Fibroblast of skin of scalp (primary cell): ENCODE measurements around the gene TRIM65.
A peak's percentile ranks its signal among the peaks of the same experiment; 100 is the strongest.
"Not testable (repeated sequence)": the region's sequence is repeated elsewhere in the genome, so short reads cannot be mapped to it uniquely, and the experiment has no call there.

Experiments
- DNase-seq: peaks from one replicate; pipeline ENCODE4 v3.0.0-alpha.2; 2013

Gene TRIM65

DNA sequence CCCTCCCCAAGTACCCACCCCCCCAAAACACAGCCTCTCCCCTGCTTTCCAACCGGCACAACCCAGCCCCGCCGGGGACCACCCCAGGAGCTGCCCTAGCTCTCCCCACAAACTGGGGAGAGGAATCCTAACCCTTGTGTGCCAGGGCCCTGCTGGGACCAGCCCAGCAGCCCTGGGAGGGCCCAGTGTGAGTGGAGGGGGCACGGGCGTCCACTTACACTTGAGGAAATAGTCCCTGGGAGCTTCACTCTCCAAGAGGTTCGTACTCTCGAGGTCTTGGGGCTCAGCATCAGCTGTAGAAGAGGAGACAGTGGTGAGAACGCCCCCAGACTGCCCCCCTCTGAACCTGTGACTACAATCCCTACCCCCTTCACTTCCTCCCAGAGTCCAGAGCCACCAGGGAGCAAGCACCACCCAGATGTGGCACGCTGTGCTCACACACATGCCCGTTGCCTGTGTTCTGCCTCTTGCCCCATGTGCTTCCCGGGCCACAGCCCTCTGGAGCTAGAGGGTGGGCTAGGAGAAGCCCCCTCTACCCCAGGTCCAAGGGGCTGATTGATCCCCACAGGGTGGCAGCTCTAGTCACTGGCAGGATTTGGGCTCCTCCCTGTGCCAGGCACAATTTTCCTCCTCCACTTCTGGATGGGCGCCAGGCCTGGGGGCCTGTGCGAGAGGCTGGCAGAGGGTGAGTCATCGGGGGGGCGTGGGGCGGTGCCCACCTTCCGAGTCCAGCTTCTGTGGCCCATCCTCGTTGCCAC is 21.4 kb downstream of the TRIM65 start:
- no peak for DNase-seq

DNA sequence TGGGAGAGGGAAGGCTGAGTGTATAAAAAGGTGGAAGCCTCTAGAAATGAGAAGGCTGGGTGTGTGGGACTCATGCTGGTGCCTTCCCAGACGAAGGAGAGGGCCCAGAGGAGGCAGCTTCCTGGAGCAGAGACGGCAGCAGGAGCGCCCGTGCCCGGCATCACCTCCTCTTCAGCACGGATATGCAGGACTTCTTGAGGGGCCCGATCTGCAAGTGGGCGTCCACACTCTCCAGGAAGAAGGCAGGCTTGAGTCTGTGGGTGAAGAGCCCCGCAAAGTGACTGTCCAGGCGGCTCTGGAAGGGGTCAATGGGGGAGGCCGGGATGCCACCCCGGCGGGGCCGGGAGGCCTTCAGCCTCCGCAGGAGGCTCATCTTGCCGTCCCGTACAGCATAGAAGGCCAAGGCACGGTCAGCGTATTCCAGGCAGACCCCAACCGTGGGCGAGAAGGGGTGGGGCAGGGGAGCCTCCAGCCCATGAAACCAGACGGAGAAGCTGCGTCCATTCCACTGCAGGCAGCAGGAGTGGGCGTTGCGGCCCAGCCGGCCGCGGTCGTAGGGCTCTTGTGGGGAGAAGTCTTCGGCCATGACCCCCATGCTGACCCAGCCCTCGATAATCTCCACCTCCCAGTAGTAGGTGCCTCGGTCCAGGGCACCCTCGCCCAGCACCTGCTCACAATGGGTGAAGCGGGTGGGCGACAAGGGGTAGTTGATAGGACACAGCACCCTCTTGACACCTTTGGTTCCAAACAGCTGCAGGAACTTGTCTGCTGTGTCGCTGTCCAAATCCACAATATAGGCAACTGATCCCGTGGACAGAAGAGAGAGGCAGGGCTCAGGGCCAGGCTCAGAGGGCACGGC is 22.2 kb downstream of the TRIM65 start:
- DNase-seq, result no peak

DNA sequence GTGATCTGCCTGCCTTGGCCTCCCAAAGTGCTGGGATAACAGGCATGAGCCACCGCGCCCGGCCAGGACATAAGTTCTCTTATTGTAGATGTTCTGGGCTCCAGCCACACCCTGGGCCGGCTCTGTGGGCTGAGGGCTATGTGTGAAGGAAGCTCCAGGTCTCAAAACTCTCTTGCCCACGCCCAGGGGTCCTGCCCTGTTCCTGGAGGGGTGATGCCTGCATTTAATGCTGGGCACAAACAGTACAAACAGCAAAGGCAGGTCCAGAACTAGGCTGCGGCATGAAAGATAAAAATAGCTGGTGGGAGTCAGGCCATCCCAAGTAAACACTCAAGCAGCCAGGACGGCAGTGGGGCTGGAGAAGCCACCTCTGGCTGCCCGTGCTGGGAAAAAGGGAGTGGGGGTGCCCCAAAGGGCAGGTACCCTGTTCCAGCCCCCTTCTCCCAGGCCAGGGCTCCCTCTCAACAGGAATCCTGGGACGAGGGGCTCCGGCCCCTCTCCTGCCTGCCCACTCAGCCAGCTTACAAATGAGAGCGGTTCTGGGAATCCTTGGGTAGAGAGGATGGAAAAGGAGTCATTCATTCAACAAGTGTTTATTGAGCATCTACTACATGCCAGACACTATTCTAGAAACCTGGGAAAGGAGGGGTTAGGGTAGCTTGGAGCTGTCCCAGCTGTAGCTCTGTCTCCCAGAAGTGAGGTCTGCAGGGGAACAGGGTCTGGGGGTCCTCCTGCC is 23.0 kb downstream of the TRIM65 start:
- DNase-seq, result no peak

DNA sequence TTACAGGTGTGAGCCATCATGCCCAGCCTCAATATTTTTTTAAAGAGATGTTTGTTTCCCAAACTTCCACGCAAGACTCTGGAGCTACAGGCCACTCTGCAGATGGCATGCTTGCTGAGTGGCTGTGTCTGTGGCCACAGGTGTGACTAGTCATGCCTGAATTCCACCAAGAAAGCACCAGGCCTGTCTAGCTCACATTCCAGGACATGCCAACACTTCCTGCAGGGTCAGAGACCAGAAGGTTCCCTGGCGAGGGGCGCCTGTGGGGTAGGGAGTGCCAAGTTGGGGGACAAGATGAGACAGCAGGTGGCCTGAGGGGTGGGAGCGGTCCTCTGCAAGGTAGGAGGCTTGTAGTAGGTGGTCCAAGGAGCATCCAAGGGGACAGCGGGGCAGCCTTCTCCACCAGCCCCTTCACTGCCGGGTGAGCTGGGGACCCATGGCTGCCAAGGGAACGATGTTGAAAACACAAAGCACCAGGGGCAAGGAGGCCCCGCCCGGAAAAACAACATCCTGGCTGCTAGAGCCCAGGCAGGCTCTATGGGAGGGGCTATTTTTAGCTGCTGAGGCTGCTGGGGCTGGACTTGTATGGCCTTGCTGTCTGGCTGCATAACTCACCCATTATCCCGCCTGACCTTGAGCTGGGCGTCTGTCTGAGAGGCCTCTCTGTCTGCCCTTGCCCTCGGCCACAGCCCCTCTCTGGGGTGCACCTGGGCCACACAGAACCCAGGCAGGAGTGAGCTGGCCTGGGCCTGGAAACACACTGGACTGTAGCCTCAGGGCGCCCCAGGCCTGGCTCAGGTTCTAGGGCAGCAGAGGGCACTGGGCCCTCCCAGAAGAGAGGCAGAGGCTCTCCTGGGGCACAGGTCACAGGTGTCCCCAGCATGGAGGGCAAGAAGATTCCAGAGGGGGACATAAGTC is 24.1 kb downstream of the TRIM65 start:
- peak; percentile 81 for DNase-seq

DNA sequence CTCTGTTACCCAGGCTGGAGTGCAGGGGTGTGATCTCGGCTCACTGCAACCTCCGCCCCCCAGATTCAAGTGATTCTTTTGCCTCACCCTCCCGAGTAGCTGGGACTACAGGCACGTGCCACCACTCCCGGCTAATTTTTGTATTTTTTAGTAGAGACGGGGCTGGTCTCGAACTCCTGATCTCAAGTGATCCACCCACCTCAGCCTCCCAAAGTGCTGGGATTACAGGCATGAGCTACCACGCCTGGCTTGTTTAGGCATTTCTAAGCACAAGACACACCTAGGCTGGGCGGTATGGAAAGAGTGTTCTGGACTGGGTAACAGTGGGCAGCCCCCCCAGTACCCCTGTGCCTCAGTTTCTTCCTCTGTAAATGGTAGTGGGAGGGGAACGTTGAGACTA is 26.5 kb downstream of the TRIM65 start:
- DNase-seq, result not testable (repeated sequence)

DNA sequence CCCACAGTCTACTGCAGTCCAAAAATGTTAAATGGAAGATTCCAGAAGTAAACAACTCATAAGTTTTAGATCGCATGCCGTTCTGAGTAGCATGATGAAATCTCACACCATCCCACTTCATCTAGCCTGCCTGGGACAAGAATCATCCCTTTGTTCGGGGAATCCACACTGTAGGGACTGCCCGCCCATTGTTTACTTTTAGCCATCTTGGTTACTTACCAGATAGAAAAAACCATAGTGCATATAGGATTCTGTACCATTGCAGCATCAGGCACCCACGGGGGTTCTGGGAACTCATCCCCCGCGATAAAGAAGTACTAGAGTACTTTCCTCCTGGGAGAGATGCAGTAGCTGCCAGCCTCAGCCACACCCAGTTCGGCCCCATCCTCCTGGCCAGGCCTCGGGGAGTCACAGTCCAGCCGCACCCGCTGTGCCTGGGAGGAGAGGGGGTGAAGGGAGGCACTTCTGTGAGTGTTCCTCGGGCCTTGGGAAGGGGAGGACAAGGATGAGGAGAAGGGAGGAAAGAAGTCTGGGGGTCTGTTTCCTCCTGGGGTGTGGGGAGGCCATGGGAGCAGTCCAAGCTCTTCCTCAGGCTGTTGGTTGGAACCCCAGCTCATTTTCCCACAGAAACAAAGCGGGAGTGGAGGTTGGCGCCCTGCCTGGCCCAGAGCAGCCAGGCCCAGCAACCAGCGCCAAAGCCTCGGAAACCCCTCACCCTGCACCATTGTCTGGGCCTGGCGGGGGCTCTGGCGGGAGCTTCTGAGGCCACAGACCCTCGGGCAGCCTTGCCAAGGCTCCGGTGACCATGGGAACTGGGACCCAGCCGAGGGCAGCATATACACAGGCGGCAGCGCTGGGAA is 27.2 kb downstream of the TRIM65 start:
- peak; percentile 47 for DNase-seq

DNA sequence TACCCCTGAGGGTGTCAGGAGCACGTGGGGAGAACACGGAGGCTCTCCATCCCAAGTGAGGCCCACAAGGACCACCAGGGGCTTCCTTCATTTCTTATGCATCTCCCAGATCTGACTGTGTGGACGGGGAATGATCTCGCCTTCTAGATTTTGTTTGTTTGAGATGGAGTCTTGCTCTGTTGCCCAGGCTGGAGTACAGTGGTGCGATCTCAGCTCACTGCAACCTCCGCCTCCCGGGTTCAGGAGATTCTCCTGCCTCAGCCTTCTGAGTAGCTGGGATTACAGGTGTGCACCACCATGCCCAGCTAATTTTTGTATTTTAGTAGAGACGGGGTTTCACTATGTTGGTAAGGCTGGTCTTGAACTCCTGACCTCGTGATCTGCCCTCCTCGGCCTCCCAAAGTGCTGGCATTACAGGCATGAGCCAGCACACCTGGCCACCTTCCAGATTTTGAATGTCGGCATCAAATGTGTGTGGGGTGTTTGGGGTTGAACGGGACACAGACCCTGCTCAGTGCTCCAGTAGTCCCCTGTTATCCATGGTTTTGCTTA is 27.9 kb downstream of the TRIM65 start:
- DNase-seq, result not testable (repeated sequence)

DNA sequence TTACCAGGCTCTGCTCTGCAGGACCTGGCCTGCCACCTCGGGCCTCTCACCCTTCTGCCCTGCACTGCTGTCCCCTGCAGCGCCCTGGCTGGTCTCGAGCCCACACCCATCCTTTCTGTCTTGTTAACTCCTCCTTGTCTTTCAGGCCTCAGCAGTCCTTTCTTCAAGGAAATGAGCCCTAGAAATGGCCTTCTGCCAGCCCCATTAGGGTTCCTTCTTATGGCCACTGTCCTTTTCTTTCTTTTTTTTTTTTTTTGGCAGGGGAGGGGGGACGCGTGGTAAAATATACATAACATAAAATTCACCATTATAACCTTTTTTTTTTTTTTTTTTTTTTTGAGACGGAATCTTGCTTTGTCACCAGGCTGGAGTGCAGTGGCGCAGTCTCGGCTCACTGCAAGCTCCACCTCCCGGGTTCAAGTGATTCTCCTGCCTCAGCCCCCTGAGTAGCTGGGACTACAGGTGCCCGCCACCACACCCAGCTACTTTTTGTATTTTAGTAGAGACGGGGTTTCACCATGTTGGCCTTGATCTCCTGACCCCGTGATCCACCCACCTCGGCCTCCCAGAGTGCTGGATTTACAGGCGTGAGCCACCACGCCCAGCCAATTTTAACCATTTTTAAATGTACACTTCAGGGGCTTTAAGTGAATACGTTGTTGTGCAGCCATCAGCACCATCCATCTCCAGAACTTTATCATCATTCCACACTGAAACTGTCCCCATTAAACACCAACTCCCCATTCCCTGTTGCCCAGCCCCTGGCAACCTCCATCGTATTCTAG is 31.2 kb downstream of the TRIM65 start:
- DNase-seq, result not testable (repeated sequence)

DNA sequence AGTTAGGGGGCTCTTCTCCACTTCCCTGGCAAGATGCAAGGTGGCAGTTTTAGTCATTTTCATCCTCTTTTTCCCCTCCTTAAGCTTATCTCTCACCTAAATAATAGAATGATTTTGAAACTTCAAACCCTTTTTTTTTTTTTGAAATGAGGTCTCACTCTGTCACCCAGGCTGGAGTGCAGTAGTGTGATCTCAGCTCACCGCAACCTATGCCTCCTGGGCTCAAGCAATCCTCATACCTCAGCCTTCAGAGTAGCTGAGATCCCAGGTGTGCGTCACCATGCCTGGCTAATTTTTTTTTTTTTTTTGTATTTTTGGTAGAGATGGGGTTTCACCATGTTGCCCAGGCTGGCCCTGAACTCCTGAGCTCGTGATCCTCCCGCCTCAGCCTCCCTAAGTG is 31.9 kb downstream of the TRIM65 start:
- not testable (repeated sequence) for DNase-seq

DNA sequence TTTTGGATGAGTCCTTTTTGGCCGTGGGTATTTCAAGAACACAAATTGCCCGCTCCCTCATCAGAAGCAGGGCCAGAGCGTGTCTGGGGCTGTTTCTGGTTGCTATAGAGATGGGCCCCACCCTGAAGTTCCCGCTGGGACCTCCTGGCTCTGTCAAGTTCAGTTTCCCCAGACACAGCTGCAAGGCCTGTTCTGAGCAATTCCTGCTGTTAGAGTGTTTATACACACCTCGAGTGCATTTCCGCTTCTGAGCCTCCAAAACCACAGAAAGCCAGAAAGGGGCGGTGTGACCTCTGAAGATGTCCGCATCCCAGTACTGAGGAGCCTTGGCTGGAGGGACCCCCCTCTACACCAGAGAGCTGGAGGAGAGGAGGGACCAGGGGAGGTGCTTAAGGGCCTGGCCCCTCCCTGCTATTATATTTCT is 32.3 kb downstream of the TRIM65 start:
- DNase-seq, result peak; percentile 72

DNA sequence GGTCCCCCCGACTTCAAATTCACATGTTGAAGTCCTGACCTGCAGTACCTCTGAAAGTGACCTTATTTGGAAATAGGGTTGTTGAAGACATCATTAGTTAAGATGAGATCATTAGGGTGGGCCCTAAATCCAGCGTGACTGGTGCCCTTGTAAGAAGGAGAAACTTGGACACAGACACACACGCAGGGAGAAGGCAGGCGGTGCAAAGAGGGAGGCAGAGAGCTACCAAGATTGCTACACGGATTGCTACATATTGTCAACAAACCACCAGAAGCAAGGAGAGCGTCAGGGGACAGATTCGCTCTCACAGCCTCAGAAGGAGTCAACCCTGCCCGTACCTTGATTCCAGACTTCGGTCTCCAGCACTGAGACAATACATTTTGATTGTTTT is 34.8 kb downstream of the TRIM65 start:
- peak; percentile 42 for DNase-seq

DNA sequence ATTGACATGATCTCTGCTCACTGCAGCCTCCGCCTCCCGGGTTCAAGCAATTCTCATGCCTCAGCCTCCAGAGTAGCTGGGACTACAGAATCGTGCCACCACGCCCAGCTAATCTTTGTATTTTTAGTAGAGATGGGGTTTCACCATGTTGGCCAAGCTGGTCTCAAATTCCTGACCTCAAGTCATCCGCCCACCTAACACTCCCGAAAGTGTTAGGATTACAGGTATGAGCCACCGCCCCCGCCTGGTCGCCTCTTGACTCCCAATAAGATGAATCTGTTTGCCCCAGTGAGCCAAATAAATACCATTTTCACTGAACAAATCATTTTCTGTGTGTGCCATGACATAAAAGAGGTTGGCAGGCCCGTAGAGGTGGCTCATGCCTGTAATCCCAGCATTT is 37.4 kb downstream of the TRIM65 start:
- not testable (repeated sequence) for DNase-seq

DNA sequence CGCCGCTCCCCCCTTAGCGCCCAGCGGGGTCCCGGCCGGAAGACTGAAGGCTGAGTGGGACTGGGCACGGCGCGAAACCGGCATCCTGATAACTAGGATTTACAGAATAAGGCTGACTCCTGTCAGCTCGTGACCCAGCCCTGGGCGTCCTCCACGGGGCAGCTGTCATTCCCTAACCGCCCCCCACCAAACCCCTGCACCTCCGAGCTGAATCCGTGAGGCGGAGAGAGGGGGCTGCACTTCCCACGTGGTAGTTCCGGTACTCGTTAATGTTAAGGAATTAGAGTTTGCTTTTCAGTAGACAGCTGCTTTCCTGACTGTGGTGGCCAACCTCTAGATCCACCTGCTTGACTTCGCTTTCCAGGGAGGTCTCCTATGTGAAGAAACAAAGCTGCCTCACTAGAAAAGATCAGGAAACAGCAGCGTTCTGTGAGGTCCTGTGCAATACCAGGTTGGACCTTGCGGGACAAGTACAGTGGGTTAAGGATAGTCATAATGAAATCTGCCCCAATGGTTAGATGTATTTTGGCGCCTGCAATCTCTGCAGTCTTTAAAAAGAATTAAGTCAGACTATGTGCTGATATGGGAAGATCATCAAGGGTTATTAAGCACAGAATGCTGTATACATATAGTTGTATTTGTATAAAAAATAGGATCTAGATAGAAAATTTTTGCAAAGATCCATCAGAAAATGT is 40.5 kb downstream of the TRIM65 start:
- no peak for DNase-seq

DNA sequence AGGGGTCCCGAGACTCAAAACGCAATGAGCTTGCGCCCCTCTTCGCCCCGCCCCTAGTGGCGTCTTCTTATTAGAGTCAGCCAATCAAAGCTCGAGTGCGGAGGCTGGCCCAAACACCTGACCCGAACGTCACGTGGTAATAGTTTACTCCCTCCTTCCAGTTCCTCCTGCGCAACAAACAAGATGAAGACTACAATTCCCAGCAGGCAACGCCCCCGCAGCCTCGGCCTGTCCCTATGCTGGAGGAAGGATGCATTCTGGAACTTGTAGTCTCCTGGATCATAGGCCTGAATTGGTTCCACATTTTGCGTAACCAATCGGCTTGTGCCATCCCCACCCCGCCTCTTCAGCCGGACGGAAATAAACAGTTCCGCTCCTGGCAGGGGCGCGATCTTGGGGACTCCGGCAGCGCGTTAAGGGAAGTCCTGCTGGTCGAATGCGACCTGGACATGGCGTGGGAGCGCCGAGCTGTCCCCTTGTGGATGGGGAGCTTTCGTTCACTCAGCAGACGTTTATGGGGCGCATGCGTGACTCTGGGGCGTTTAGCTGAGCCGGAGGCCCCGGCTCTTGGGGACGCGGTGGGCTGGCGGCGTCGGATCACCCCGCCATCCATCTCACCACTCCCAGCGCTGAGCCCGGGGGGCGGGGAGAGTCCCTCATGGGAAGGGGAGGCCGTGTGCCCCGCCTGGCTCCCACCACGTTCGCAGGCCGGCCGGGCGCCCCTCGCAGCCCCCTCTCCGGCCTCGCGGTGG is 41.3 kb downstream of the TRIM65 start, which contains the start of gene WBP2:
Gene WBP2 (minus strand): TSS at position 26 of the 752 bp plus-strand sequence. CDS start 38 bp downstream, outside the sequence.
- peak; percentile 100 for DNase-seq

DNA sequence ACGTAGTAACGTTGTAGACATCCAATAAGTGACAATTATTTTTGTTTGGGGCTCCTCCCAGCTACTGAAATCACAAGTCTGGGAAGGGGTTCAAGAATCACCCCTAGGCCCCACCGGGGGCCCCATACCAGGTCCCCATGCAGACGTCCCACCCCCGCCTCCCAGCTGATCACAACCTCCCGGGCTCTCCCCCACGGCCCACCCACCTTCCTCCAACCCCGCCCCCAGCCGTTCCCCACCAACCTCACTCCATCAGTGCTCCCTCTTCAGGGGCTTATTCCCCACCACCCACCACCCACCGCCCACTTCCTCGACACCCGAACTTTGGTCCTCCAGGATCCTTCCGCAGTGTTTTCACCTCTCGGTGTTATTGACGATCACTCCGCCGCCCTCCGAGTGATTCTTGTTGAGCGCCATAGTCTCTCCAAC is 41.9 kb downstream of the TRIM65 start:
- no peak for DNase-seq

DNA sequence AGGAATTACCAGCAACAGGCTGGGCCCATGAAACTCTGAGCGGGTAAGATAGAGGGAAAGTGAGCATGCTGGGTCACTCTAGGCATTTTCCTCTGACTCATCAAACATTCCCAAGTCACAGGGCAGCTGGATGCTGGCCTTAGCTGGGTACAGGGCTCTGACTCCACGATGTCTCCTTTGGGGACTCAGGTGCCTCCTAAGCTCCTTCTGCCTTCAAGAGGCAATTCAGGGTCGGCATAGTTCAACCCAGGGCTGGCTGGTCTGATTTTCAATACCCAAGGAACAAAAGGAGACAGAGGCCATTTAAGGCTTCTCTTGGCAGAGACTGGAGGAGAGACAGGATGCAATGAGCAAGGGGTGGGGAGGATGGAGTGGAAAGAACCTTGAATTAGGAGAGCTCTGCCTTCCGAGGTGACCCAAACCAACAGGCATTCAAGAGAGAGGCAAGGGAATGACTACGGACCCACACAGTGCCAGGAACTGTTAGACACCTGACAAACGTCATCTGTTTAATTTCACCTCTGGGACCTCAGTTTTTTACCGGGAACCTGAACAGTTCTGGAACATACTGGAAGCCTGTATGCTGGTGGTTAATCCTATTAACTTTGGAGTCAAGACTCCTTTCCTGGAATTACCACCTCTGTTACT is 42.5 kb downstream of the TRIM65 start:
- peak; percentile 51 for DNase-seq

DNA sequence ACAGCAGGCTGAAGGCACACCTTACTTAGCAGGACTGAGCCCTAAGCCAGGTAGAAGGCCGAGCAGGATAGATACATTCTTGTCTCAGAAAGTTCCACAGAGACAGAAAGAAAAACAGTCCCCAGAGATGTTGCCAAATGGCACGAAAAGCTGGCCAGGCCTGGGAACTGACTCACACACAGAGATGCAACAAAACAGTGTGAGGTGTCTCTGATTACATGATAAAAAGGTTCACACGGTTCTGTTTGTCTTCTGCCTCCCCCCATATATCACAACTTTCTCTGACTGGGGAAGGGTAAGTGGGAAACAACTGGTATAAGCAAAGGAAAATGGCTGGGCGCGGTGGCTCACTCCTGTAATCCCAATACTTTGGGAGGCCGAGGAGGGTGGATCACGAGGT is 43.3 kb downstream of the TRIM65 start:
- no peak for DNase-seq

DNA sequence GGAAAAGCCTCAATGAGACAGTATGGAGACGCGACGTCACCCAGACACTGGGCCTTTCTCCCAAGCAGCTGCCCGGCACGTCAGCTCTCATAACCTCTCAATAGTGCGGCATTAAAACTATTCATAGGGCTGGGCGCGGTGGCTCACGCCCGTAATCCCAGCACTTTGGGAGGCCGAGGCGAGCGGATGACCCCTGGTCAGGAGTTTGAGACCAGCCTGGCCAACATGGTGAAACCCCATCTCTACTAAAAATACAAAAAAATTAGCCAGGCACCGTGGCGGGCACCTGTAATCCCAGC is 45.1 kb downstream of the TRIM65 start:
- not testable (repeated sequence) for DNase-seq
